ENCODE measurements around the gene MICOS13. TPM values are rescaled to one million over a fixed set of nuclear protein-coding genes. Genes with fewer than 3 reads are reported as not detected.
A peak's percentile ranks its signal among the peaks of the same experiment; 100 is the strongest.

The MICOS13 gene, protein sequence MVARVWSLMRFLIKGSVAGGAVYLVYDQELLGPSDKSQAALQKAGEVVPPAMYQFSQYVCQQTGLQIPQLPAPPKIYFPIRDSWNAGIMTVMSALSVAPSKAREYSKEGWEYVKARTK
- total RNA-seq (18.8 TPM), polyA plus RNA-seq (98.4 TPM)

DNA sequence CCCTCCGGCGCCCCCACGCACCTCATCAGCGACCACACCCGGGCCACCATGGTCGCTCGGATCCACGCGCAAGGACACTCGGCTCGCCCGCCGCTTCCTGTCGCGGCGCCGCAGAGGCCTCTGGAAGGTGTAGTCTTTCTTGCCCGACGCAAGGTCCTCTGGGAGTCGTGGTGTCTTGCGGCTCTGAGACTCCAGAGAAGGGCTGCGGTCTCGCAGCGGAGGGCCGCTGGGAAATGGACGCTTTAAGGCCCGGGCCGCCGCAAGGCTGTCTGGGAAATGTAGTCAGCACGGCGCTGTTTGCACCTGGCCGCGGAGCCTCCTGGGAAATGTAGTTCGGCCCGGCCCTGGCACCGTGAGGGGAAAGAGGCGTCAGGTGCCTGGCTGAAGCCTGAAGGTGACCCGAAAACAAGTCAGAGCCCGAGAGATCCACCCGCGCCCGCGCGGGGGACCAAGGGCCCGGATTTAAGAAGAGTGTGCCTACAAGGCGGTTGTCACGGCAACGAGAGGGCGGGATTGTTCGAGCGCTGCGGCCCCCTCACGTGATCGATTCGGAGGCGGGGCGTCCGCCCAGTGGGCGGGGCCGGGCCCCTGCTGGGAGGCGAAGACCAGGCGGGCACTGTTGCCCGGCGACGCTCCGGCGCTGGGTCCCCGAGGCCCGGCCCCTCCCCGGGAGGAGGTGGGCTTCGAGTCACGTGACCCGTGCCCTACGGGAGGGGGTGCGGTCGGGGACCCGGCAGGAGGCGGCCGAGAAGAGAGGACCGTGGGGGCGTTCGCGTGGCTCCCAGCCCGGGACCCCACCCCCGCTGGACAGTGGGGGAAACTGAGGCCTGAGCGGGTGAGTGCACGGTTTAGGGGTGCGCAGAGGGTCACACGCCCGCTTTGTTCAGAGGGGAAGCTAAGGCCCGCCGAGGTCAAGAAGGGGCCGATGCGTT lies at the start of gene MICOS13, which contains the start of gene HSD11B1L:
MICOS13 (minus strand) TSS at position 80 of the 932 bp plus-strand sequence; CDS start at position 50, 30 bp downstream.
HSD11B1L (plus strand) TSS at position 591 of the 932 bp plus-strand sequence. CDS start 3,806 bp downstream, outside the sequence.
- DNase-seq (ENCODE audit: extremely low spot score): peak; percentile 96
- H3K27ac ChIP-seq (ENCODE audit: low read depth): peak within 1 kb of the TSS; percentile 66
- peak within 1 kb of the TSS; percentile 55 for H3K4me3 ChIP-seq (ENCODE audit: low read depth, low read length)
- H3K4me1 ChIP-seq (ENCODE audit: insufficient read depth): no peaks in the 10 kb centered on the region
- WGBS: under 1% methylated on average over 94 of the region's 94 CpGs
- H3K36me3 ChIP-seq (ENCODE audit: insufficient read depth): no peaks in the 10 kb centered on the region

DNA sequence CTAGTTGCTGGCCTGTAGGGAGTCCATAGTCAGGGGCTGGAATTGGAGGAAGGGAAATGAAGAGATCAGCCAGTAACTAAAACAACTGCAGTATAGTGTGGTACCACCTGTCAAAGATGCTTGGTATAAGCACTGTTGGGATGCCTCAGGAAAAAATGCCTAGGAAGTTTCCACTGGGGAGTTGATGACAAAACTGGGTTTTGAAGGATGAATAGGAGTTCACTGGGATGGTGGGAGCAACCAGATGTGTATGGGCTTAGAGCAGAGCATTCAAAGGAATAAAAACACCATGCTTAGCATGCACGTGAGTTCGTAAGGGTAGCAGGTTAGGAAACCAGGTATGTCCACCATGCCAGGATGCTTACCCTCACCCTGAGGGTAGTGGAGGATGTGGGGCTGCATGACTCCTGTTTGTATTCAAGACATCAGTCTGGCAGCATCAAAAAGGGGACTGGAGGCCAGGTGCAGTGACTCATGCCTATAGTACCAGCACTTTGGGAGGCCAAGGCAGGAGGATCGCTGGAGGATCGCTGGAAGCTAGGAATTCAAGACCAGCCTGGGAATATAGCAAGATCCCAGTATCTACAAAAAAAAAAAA lies 47.2 kb upstream of the MICOS13 start:
- DNase-seq (ENCODE audit: extremely low spot score): no peak
- no peak overlapping the region for H3K4me3 ChIP-seq (ENCODE audit: low read depth, low read length)
- no peaks in the 10 kb centered on the region for H3K4me1 ChIP-seq (ENCODE audit: insufficient read depth)
- no peak overlapping the region for H3K27ac ChIP-seq (ENCODE audit: low read depth)
- no peaks in the 10 kb centered on the region for H3K36me3 ChIP-seq (ENCODE audit: insufficient read depth)
- WGBS: 98% methylated on average over 4 of the region's 4 CpGs

DNA sequence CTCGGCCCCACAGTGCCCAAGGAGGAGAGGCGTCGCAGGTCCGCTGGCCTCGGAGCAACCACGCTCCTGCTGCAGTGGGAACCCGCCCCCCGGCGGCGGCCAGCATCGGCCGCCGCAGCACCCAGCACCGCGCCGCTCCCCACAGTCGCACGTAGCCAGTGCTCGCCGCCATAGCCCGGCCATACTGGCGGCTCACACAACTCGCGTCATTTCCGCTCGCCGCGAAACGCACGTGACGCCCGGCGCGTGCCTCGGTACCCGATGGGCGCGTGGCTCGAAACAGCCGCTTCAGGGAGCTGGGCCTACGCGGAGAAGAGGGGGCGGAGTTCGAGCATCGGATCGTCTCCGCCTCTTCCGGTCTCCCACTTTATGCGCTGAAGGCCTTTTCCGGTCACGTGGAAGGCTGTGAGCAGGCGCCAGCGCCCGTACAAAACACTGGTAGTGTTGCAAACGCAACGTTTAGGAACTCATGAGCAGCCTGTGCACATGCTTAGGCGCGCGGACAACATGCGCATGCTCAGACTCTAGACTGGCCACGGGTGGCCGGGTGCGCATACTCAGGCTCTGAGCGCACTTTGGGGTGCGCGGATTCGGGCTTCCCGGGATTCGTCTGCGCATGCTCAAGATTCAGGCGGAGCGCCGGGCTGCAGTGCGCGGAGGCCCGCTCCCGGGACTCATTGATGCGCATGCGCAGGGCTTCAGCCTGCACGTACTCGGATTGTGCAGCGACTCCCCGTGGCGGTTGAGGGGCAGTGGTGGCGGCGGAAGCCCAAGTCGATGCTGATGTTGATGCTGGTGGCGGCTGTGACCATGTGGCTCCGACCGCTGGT lies 39.9 kb upstream of the MICOS13 start, which contains the start of the genes CATSPERD and LONP1:
CATSPERD (plus strand) TSS at position 677 of the 830 bp plus-strand sequence; CDS start at position 778, 101 bp downstream.
LONP1 (minus strand) TSS at position 186 of the 830 bp plus-strand sequence; CDS start at position 172, 14 bp downstream.
- peak; percentile 97 for DNase-seq (ENCODE audit: extremely low spot score)
- Histone ChIP-seq H3K27ac (ENCODE audit: low read depth) (peak within 1 kb of the TSS; percentile 91), H3K36me3 (ENCODE audit: insufficient read depth) (no peaks in the 10 kb centered on the region), H3K4me3 (ENCODE audit: low read depth, low read length) (peak within 1 kb of the TSS; percentile 87), H3K4me1 (ENCODE audit: insufficient read depth) (peaks cover 3% of the 10 kb centered on the region)
- under 1% methylated on average over 90 of the region's 90 CpGs for WGBS

DNA sequence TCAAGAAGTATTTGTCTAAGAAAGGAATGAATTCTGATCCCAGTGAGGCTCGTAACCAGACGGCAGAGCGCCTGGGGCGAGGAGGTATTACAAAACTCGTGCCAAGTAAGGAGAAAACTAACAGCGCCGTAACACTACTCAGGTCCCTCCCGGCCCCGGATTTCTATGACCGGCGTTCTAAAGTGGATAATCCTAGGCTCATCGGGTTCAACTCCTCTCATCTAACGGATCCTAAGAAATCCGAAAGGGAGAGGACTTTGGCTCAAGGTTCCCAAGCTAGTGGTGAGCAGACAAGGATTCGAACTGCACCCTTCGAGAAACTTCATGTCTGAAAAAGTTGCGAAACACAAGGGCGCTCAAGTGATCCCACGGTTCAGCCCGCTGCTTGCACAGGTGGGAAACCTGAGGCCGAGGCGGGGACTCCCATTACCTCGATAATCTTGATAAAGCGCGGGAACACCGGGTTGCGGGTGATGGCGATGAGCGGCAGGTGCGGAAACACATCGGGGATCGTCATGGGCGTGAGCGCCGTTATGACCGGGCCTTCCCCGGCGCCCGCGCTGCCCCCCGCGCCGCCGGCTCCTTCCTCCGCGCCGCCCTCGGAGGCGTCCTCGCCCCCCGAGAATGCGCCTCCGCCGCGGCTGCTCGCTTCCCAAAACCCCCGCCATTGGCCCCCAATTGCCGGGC lies 39.1 kb upstream of the MICOS13 start:
- Histone ChIP-seq H3K4me3 (ENCODE audit: low read depth, low read length) (peak overlapping the region; percentile 87), H3K27ac (ENCODE audit: low read depth) (peak overlapping the region; percentile 91), H3K4me1 (ENCODE audit: insufficient read depth) (peaks cover 3% of the 10 kb centered on the region), H3K36me3 (ENCODE audit: insufficient read depth) (no peaks in the 10 kb centered on the region)
- under 1% methylated on average over 58 of the region's 58 CpGs for WGBS
- DNase-seq (ENCODE audit: extremely low spot score): no peak

DNA sequence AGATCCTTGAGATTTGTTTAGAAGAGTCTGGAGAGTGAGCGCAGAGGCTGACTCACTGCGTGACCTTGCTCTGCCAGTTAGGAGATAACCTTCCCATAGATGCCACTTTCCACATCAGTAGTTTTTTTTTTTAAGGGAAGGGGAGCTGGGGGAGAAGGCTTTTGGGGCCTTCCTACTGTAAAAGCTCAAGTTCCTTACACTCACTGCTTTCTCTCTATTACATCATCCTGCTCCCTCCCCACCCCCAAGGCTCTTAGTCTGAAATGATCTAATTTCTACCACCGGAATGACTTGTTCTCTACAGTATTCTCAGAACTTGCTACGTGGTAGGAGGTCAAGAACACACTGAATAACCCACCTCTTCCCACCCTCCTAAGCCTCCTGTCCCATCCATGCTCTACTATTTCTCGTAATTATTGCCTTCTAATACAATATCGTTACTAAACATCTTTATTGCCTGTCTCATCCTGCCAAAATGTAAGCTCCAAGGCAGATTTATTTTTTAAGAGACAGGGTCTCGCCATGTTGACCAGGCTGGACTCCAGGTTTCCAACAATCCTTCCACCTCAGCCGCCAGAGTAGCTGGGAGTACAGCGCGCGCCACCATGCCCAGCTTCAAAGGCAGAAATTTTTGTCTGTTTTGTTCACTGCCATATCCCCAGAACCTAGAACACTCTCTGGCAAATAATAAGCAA lies 38.4 kb upstream of the MICOS13 start:
- WGBS: 26% methylated on average over 11 of the region's 11 CpGs
- H3K4me1 ChIP-seq (ENCODE audit: insufficient read depth): peaks cover 3% of the 10 kb centered on the region
- DNase-seq (ENCODE audit: extremely low spot score): no peak
- H3K27ac ChIP-seq (ENCODE audit: low read depth): no peak overlapping the region
- no peaks in the 10 kb centered on the region for H3K36me3 ChIP-seq (ENCODE audit: insufficient read depth)
- peak overlapping the region; percentile 87 for H3K4me3 ChIP-seq (ENCODE audit: low read depth, low read length)

DNA sequence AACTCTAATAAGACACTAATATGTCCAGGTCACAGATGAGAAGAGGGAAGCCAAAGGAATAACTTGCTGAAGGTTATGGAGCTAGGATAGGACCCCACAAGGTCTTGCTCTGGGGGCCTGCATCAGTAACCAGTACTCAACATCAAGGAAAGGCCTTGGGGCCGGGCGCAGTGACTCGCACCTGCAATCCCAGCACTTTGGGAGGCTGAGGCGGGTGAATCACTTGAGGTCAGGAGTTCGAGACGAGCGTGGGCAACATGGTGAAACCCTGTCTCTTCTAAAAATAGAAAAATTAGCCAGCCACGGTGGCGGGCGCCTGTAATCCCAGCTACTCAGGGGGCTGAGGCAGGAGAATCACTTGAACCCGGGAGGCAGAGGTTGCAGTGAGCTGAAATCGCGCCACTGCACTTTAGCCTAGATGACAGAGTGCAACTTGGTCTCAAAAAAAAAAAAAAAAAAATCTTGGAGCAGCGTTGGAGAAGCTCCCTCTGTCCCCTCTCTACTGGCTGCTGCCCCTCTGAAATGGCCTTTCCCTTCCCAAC lies 37.8 kb upstream of the MICOS13 start:
- 79% methylated on average over 14 of the region's 14 CpGs for WGBS
- H3K4me1 ChIP-seq (ENCODE audit: insufficient read depth): peaks cover 3% of the 10 kb centered on the region
- no peak overlapping the region for H3K4me3 ChIP-seq (ENCODE audit: low read depth, low read length)
- H3K27ac ChIP-seq (ENCODE audit: low read depth): no peak overlapping the region
- DNase-seq (ENCODE audit: extremely low spot score): no peak
- H3K36me3 ChIP-seq (ENCODE audit: insufficient read depth): no peaks in the 10 kb centered on the region

DNA sequence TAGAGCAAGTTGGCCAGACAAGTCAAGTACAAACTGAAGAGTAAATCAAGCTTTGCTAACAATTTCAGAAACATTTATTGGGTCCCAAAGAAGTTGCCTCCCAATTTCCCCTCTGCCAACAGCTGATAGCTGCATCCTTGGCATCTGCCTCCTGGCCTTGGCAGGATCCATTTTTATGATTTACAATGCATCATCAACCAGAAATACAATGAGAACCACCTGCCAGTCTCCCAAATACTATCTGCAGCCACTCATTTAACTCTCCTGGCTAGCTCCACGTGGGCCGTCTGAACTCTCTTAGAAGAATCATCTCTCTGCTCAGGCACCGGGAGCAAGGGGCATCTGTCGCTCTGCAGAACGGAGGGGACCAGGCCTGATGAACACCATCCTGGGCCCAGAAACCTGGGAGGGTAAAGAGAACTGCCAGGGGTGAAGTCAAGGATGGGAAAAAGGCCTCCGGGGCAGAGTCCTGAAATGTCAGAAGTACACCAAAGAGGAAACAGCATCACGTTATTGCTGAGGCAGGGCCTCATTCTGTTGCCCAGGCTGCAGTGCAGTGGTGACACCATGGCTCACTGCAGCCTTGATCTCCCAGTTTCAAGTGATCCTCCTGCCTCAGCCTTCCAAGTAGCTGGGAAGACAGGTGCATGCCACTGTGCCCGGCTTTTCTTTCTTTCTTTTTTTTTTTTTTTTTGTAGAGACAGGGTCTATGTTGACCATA lies 37.1 kb upstream of the MICOS13 start:
- Histone ChIP-seq H3K36me3 (ENCODE audit: insufficient read depth) (no peaks in the 10 kb centered on the region), H3K27ac (ENCODE audit: low read depth) (no peak overlapping the region), H3K4me3 (ENCODE audit: low read depth, low read length) (no peak overlapping the region), H3K4me1 (ENCODE audit: insufficient read depth) (peaks cover 3% of the 10 kb centered on the region)
- 86% methylated on average over 8 of the region's 8 CpGs for WGBS
- DNase-seq (ENCODE audit: extremely low spot score): no peak

DNA sequence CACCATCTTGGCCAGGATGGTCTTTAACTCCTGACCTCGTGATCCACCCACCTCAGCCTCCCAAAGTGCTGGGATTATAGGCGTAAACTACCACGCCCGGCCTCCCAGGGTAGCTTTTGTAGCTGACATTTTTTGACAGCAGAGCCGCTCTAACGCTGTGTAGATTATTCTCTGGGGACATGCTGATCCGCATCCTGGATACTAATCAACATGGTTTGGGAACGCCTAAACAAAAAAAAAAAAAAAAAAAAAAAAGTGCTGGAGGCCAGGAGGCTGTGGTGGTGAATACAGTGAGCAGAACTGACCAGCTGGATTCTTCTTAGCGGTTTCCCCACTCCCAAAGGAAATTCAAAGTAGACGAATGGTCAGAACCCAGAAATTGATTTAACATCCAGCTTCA lies 34.5 kb upstream of the MICOS13 start:
- Histone ChIP-seq H3K27ac (ENCODE audit: low read depth) (no peak overlapping the region), H3K36me3 (ENCODE audit: insufficient read depth) (peaks cover 2% of the 10 kb centered on the region), H3K4me3 (ENCODE audit: low read depth, low read length) (no peak overlapping the region), H3K4me1 (ENCODE audit: insufficient read depth) (peaks cover 3% of the 10 kb centered on the region)
- no peak for DNase-seq (ENCODE audit: extremely low spot score)
- 86% methylated on average over 10 of the region's 10 CpGs for WGBS

DNA sequence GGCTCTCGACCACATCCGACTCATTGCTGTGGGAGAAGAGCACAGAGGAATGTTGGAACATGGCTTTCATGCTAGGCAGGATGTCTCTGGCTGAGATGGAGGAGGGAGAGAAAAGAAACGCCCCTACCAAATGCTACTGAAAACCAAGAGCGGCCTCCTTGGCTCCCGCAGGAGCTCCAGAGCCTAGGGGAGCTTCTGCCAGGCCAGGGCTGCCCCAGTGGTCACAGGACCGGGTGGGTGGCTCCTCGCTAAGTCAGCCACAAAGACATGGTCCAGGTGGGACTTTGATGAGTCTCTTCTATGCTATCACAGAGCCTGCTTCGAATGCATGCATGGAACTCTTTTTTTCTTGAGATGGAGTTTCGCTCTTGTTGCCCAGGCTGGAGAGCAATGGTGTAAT lies 32.9 kb upstream of the MICOS13 start:
- no peak for DNase-seq (ENCODE audit: extremely low spot score)
- H3K4me3 ChIP-seq (ENCODE audit: low read depth, low read length): no peak overlapping the region
- peaks cover 2% of the 10 kb centered on the region for H3K36me3 ChIP-seq (ENCODE audit: insufficient read depth)
- no peak overlapping the region for H3K27ac ChIP-seq (ENCODE audit: low read depth)
- 94% methylated on average over 9 of the region's 9 CpGs for WGBS
- H3K4me1 ChIP-seq (ENCODE audit: insufficient read depth): no peaks in the 10 kb centered on the region

DNA sequence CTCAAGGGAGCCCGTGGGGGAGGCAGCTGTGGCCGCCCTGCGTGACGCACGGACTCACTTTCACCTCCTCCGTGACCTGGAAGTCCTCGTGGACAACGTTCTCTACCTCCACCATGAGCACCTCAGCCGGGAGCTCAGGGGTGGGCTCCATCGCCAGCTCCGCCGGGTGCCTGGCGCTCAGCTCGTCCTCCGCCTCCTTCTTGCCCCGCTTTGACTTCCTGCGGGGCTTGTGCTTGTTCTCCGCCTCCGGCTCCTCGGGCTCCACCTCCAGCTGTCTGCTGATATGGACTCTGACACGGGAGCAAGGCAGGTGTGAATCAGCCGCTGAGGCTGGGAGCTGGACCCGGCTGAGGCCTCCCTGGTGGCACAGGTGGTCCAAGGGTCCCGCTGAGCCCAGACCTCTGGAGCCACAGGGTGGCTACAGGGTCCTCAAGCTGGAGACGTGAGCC lies 31.4 kb upstream of the MICOS13 start:
- 91% methylated on average over 25 of the region's 25 CpGs for WGBS
- H3K27ac ChIP-seq (ENCODE audit: low read depth): no peak overlapping the region
- no peak overlapping the region for H3K4me3 ChIP-seq (ENCODE audit: low read depth, low read length)
- DNase-seq (ENCODE audit: extremely low spot score): no peak
- peaks cover 2% of the 10 kb centered on the region for H3K36me3 ChIP-seq (ENCODE audit: insufficient read depth)
- no peaks in the 10 kb centered on the region for H3K4me1 ChIP-seq (ENCODE audit: insufficient read depth)

DNA sequence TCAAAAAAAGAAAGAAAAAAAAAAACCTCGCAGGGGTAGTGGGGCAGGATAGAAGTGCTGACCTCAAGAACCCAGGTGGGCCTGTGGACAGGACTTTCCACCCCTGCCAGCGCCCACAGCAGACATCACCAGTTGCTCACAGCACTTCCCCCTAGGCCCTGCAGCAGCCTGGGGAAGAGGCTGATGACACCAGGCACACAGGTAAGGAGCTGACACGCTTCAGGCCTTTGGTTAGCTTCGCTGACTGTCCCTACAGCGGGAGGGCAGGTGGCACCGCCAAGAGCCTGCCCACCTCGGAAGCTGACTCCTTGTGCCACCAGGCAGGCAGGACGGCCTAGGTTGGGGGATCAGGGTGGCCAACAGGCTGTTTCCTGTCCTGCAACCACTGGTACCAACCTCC lies 30.7 kb upstream of the MICOS13 start:
- DNase-seq (ENCODE audit: extremely low spot score): no peak
- H3K36me3 ChIP-seq (ENCODE audit: insufficient read depth): peaks cover 2% of the 10 kb centered on the region
- no peaks in the 10 kb centered on the region for H3K4me1 ChIP-seq (ENCODE audit: insufficient read depth)
- WGBS: 96% methylated on average over 8 of the region's 8 CpGs
- H3K27ac ChIP-seq (ENCODE audit: low read depth): no peak overlapping the region
- no peak overlapping the region for H3K4me3 ChIP-seq (ENCODE audit: low read depth, low read length)
